Body of pancreas (tissue), 4 donors: ENCODE data around the gene HMX2.

Experiments used
- CTCF ChIP-seq, 7 experiments: fragments of 450-650 bp in 4 of 7; fragments of 200-600 bp in 3 of 7; sonication (generic) in 3 of 7; IDR thresholded peaks; one replicate each; pipeline ENCODE4 v1.5.1; 2016 to 2019; ENCODE audit warnings: antibody characterized with exemption in 7 of 7
- POLR2A ChIP-seq, 3 donors: fragments of 450-650 bp; IDR thresholded peaks; one replicate each; pipeline ENCODE4 v1.6.1; 2016; ENCODE audit warnings: antibody characterized with exemption in 3 of 3, mild to moderate bottlenecking in 2 of 3

GRCh38 chr10:123160311-123160980, 12.5 kb downstream of the HMX2 start:
- TF ChIP-seq CTCF (IDR thresholded peaks at IDR 0.05), result no peak
- no peak for TF ChIP-seq POLR2A (IDR thresholded peaks at IDR 0.05)
